Raji (cell line): ENCODE measurements around the gene STAU1.

Experiments
- POLR2A ChIP-seq: IDR thresholded peaks from 2 replicates; pipeline ENCODE4 v1.6.1; 2011; ENCODE audit warnings: low read depth, low read length, control low read depth; ENCODE audit not compliant: insufficient read depth

STAU1 gene

DNA sequence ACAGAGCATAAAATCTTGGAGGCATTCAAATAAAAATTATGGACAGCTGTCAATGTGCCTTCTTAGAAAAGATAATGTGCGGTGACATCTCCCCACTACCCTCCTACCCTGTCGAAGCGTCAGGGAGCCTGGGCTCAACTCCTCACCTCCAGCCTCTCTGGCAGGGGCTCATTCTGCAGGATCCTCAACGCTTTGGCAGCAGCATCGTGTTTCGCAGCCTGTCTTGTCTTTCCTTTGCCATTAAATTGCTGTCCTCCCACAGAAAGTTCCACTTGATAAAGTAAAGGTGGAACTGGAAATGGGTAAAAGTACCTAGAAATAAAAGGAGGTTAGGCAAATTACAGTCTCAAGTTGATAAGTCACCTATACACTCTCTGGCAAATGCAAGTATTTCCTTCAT, 36.7 kb downstream of the STAU1 start:
- TF ChIP-seq POLR2A = no peak

DNA sequence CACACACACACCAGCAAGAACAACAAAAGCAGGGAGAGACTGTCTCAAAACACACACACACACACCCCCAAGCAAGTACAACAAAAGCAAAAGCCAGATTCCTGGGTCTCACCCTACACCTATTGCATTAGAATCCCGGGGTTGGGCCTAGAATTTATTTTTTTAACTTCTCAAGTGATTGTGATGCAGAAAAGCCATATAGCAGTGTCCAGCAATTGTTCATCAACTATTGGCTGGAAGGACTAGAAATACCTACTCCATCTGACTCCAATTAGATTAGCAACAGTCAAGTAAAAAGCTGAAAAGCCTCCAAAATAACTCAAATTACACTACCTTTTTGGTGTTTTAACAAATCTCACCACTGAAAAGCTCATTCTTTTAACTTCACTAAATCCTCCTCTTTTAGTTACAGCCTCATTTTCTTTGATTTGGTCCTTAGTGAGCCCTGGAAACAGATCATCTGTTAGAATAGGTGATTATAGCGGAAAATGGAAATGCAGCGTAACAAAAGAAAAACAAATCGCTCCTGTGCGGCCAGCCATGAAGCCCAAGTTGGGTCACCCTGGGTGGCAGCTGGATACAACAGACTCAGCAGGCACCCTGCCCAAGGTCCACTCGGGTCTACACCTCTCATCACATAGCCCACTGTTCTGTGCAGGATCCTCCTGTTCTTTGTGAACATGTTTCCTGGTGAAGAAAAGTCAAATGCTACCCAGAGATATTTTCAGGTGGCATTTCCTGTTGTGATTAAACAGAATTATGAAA, 38.7 kb downstream of the STAU1 start:
- TF ChIP-seq POLR2A = no peak

DNA sequence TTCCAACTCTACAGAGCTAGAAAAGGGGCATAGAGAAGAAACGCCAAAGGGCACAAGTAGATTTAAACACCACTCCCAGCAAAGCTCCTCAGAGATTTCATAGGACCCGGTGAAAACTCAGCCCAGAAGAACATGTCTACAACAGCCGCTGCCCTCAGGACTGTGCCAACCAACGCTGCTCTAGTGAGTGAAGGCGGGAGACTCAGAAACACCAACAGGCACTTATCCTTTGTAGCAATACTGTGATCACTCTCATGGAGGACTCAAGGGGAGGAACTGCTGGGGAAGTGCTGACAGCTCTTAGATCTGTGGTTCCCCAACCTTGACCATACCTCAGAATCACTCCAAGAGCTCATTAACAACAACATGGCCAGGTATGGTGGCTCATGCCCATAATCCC, 39.5 kb downstream of the STAU1 start:
- TF ChIP-seq POLR2A = no peak

DNA sequence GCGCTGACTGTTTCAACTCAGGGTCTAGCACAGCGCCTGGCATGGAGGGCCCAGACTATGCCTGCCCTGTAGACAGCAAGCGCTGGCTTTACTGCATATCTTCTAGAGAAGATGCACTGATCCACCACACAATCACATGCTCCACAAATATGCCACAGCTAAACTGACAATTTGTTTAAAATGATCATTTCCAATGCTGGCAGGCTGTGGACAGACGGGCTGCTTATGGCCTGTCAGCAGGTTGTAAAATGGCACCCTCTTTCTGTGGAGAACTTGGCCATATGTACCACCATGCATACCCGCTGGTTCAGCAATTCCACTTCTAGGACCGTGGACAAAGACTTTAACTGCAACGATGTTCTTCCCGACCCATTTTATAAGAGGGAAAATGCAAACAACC, 40.8 kb downstream of the STAU1 start:
- TF ChIP-seq POLR2A = no peak

DNA sequence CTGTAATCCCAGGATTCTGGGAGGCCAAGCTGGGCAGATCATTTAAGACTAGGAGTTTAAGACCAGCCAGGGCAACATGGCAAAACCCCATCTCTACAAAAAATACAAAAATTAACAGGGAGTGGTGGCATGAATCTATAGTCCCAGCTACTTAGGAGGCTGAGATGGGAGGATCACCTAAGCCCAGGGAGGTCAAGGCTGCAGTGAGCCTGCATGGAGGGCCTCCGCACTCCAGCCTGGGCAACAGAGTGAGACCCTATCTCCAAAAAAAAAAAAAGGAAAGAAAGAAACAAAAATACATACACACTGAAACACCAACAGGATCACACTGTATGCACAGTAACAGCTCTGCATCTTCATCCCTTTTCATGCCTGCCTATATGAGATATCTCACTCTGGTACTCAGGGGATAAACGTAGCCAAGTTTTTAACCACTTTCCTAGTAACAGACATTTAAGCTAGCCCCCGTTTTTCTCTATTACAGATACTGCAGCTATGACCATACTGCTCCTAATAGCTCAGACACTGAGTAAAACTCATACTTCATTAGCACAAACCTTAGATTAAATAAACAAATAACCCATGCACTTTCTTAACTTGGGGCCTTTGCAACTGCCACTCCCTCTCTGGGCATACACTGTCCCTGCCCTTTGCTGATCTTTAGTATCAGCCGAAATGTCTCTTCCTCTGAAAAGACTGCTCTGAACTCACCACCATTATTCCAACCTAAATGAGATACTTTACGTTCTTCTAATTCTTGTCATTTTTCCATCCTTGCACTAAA, 41.5 kb downstream of the STAU1 start:
- TF ChIP-seq POLR2A = no peak

DNA sequence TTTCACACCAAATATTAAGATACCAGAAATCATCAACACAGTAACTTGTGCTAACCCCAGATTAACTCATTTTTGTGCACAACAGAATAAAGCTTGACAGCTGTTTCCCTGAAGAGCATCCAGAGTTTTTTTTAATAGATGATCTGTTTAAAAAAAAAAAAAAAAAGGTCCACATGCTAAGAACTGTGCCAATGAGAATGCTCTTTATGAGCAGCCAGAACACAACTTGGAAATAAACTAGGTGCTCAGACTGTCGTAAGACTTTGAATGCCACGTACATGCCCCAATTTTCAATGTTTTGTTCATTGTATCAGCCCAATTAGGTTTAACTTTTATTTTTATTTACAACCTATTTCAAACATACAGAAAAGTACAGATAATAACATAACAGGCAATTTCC, 47.3 kb downstream of the STAU1 start:
- no peak for TF ChIP-seq POLR2A

DNA sequence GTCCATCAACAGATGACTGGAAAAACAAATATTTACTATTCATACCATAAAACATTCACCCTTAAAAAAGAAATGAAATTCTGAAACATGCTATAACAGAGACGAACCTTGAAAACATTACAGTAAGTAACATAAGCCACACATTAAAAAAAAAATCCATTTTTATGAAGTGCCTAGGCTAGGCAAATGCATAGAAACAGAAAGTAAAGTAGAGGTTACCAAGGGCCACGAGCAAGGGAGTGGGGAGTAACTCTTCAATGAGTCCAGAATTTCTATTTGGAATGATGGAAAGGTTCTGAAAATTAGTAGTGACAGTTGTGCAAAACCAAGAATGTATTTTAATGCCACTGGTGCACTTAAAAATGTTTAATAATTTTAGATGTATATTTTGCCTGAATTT, 47.7 kb downstream of the STAU1 start:
- no peak for TF ChIP-seq POLR2A

DNA sequence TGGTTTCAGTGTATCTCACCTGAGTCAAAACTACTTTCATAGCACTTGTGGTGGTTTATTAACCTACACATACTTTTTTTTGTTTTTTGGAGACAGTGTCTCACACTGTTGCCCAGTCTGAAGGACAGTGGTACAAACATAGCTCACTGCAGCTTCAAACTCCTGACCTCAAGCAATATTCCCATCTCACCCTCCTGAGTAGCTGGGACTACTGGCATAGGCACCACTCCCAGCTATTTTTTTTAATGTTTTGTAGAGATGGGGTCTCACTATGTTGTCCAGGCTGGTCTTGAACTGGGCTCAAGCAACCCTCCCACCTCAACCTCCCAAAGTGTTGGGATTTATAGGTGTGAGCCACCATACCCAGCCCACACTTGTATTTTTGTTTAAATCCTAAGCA, 49.7 kb downstream of the STAU1 start:
- TF ChIP-seq POLR2A = no peak

DNA sequence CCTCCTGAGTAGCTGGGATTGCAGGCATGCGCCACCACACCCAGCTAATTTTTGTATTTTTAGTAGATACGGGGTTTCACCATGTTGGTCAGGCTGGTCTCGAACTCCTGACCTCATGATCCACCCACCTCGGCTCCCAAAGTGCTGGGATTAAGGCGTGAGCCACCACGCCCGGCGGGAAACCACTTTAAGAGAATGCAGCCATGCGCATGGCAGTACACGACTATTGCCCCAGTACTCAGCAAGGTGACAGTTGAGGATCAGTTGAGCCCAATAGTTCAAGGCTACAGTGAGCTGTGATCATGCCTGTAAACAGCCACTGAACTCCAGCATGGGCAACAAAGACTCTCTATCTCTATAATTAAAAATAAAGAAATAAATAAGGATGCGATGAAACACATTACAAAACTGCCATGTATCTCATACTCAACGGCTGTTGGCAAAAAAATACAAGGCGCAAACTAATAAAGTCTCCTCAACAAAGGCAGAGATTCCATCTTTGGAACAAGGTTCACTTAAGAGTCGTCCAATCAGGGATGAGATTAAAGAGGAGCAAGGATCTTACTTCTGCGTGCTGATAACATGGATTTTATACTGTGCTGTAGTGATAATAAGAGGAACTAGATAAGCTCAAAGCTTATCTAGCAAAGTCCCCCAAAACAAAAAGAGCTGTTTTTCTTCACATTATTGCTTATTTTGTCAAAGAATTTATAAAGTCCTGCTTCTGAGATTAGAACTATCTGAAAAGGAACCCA, 51.1 kb downstream of the STAU1 start:
- TF ChIP-seq POLR2A = no peak

DNA sequence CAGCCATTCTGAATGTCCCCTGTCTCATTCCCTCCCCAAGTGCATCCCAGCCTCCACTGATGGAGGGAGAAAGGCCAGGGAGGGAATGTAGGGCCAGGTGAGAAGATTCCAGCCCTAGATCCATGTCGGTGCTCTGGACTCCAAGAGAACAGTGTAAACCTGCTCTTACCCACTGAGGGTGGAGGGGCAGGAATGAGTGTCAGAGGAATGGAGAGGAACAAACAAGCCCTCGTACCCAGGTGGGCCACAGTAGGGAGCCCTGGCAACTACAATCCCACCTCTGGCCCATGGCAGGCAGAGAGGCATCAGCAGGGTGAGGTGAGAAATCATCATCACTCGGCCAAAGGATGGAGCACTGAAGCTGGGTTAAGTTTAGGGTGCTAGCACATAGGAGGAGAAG, 54.6 kb downstream of the STAU1 start:
- TF ChIP-seq POLR2A = no peak

DNA sequence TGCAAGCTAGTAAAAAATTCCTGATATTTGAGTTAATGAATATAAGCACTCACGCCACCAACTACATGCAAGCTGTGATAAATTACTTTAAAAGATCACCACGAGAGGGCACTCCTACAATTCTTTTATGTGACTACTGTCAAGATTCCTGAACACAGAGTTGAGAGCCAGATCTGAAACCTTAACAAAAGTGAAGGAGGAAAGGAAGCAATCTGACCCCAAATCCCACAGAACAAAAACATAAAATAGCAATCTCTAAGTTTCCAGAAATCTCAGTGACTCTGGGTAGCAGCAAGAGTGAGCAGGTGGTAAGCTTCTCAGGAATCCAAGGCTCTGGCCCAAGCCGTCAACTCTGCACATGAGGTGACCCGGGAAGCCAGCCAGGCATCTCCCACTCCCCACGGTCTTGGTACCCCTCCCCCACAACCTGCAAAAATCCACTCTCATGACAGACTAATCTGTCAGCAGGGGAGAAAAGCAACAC, 55.1 kb downstream of the STAU1 start:
- TF ChIP-seq POLR2A = no peak

DNA sequence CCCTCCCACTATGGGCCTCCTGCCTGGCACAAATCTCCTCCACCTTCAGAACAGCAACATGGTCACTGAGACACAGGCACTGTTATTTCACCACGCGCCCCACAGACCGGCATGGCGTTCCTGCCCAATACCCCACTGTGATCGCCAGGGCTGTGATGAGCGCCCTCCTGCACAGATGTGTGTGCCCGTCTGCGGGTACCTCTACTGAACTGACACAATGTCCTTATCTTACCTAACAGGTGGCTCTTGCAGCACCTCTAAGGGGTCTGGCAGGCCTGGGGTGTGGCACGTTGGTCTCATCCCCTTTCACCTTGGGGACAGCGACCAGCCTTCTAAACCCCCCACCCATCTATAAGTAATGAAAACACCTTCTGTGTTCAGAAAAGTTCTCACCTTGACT, 64.2 kb downstream of the STAU1 start:
- TF ChIP-seq POLR2A = no peak

DNA sequence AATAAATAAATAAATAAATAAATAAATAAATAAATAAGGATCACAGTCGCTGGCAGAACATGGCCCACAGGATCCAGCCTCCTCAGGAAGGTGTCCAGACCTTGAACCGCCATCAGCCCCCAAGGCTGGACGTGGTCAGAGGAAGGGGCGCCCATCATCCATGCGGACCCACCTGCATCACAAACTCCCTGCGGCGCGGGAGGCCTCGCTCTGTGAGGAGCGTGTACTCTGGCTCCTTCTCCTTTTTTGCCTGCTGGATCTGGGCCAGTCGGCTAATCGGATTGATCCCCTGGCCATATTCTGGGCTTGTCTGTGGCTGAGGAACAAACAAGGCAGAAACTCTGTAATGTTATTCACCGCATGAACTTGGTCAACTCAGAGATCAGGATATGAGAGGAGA, 65.2 kb downstream of the STAU1 start:
- no peak for TF ChIP-seq POLR2A

DNA sequence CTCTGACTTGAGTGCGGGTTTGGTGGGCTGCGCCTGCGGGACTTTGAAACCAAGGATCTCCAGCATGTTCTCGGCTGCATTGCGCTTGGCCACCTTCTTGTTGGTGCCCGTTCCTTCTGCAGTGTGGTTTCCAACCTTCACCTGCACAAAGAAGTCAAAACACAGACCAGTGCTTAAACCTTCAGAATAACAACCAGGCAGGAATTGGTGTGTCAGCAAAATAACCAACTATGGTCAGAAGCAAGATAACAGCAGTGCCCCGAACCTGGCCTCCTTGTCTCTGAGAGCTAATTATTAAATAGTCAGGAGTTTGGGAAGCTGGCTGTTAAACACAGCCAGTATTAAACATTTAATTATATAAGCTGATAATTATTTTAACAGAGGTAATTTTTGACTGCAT, 68.1 kb downstream of the STAU1 start:
- TF ChIP-seq POLR2A = no peak

DNA sequence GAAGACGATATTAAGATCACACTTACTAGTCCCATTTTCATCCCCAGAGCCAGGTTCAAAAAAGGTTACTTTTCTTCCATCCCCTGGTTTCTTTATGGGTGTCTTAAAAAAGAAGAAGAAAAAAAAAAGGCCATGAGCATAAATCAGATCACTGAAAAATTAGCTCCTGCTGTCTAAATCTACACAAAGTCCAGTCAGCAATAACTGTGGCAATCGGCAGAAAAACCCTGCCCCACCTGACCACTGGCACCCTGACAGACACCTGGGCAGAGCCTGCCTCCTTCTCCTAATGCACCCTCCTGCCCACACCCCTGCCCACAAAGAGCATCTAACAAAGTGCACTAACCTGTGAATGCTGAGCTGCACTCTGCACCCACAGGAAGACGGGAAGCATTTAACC, 69.8 kb downstream of the STAU1 start:
- no peak for TF ChIP-seq POLR2A

DNA sequence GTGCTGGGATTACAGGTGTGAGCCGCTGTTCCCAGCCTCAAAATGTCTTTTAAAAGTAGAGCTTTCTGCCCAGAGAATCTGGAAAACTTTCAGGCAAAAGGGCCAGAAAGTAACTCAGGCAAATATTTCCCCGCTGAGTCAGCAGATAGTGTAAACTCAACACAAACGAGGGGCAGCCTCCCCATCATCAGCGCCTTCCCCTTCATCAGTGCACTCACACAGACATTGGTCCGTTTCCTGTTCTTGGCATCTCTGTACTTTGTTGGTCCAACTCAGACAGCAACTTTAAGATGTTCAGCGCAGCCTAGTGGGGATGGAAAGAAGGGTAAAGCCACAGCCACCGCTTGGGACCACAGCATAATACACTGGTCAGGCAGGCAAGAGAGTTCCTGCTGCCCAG, 72.6 kb downstream of the STAU1 start:
- TF ChIP-seq POLR2A = no peak
